Activated CD4-positive, alpha-beta T cell treated with anti-CD3 and anti-CD28 coated beads for 36 hours (primary cell): ENCODE measurements around the gene PGK2. TPM values are rescaled to one million over a fixed set of nuclear protein-coding genes. Genes with fewer than 3 reads are reported as not detected.

ENCODE experiments used
- total RNA-seq, 2 experiments: library from RNA; stranded (reverse); gene quantifications; one replicate each; pipeline ENCODE4 v1.2.3, GENCODE V29; 2021

Gene PGK2
- total RNA-seq, 2 experiments from 2014 or later, result not detected

Other genes starting within 250 kb of the PGK2 start
- gene C6orf141, start 236.6 kb downstream of the PGK2 start, total RNA-seq, result 1 to 10 TPM; 1.1 TPM
- gene RHAG, start 150.4 kb downstream of the PGK2 start, total RNA-seq, result not detected
- not detected for gene CRISP2, start 73.7 kb downstream of the PGK2 start, total RNA-seq
- not detected for gene CRISP3, start 42.9 kb downstream of the PGK2 start, total RNA-seq
- not detected for gene CRISP1, start 79.2 kb upstream of the PGK2 start, total RNA-seq
- gene DEFB114, start 176.9 kb upstream of the PGK2 start, total RNA-seq, result not detected
- gene DEFB113, start 182.3 kb upstream of the PGK2 start, total RNA-seq, result not detected
- gene DEFB110, start 234.7 kb upstream of the PGK2 start, total RNA-seq, result not detected